HG02623 (cell line): ENCODE data around the gene TERC.

Source experiments
- ATAC-seq: cut with Tn5 transposase; IDR thresholded peaks from one replicate; pipeline ENCODE4 v1.9.1; 2021; ENCODE audit warnings: moderate library complexity; ENCODE audit not compliant: unreplicated experiment

The TERC gene

GRCh38 chr3:169764882-169765612 lies at the start of gene TERC:
Gene TERC, minus strand, starts transcription at chr3:169765060.
- ATAC-seq = peak; percentile 74

DNA sequence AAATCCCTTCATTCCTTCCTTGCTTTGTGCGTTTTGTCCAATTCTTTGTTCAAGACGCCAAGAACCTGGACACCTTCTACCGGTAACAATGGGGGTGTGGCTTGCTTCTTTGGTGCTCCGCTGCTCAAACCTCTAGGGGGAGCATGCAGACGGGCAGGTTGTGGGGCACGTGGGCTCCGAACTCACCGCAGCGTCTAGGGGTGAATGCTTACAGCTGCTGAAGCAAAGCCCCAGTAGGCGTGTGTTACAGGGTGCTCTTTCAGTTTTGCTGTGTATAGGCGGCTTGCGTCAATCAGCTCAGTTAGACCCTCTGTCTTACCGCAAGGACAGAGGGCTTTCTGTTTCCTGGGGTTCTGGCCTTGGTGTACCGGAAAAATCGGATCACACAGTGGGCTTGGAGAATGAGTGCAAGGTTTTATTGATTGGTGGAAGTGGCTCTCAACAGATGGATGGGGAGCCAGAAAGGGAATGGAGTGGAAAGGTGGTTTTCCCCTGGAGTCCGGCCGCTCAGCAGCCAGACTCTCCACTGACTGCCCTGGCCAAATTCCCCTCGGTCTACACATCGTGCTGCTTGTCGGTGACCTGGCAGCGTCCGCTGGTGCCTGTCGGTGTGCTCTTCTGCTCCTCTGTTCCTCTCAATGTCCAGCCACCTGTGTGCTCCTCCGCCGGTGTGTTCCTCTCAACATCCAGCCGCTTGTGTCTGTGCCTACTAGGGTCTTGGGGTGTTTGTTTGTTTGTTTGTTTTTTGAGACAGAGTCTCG lies 49.1 kb upstream of the TERC start:
- peak; percentile 85 for ATAC-seq

DNA sequence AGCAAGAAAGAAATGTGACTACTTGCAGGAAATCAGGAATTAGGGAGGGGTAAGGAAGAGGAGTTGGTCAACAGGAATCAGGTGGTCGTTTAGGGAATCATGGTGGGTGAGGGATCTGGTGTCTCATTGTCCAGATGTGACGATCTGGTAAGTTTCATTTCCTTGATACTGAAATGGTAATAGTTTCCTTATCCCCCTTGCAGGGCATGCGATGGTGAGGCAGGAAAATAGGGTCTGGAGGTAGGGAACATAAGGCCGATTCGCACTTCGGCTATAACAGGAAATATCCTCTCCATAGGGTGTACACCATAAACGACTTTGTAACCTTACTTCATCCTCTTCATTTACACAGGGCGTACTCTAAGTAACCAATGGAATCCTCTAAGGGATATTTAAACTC lies 48.4 kb upstream of the TERC start:
- ATAC-seq = no peak

DNA sequence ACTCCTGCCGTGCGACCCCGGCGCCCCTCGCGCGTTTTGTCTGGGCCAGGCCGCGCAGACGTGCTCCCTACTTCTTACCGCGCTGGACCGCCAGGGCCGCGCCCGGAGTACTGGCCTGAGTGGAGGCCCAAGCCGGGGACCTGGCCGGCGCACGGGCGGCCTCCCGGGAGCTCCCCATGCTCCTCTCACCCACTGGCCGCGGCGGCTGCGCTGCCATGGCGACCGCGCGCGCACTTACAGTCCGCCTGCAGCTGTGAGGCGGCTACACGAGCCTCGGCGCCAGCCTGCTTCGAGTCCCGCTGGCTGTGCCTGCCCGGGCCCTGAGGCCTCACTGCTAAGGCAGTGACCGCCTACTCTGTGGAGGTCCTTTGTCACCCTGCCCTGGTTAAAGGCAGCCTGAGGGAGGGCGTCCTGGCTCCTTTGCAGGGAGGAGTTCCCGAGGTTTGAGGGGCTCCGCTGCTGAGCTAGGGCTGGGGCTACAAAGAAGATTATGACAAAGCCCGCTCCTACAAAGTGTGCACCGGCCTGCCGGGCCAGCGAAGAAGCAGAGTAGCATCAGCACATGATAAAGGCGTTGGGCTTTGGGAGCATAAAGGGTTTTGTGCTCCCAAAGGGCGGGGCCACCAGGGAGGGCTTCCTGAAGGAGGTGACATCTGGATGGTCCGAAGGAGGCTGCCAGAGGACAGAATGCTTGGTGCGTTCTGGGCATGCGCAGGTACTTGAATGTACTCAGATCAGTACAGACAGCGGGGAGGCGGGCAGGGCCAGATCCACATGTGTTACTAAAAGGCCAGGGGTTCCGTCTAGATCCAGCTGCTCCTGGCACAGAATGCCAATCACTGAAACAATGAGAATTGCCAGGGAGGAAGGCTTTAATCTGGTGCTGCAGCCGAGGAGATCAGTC lies 47.7 kb upstream of the TERC start, which contains the start of the genes LRRC34 and LRRIQ4:
LRRC34 (minus strand) TSS at position 573 of the 904 bp plus-strand sequence; CDS start at position 217, 356 bp downstream.
LRRIQ4 (plus strand) TSS at position 539 of the 904 bp plus-strand sequence. CDS start 9,052 bp downstream, outside the sequence.
- peak; percentile 54 for ATAC-seq

DNA sequence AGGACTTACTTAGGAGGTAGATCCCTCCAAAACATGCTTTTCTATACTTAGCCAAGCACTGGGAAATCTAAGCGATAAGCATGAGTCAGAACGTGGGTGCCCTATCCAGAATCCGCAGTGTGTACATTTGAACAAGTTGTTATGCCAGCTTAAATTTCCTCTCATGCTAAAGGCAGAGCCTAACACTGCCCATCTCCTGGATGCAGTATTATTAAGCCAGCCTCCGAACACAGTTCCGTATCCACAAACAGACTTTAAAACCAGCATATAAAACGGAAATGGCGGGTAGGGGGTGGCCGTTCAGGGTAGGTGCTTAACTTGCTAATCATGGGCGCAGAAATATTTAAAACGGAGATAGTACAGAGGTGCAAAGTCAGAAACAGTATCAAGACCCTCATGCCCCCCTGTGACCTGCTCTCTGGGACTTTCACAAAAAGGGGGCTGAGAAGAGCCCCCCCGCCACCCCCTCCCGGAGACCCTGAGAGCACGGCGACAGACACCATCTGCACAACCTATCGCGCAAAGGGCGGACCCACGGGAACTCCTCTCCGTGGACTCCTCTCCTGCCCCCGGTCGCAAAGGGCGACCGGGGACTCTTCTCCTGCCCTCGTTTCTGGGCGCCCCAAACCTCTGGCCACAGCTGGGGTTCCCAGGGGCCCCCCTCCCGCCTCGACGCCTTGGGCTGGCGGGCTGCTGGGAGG lies 46.9 kb upstream of the TERC start:
- ATAC-seq = peak; percentile 1

- no peak for ATAC-seq
Observed at GRCh38 chr3:169809230-169809795, 44.5 kb upstream of the TERC start.

DNA sequence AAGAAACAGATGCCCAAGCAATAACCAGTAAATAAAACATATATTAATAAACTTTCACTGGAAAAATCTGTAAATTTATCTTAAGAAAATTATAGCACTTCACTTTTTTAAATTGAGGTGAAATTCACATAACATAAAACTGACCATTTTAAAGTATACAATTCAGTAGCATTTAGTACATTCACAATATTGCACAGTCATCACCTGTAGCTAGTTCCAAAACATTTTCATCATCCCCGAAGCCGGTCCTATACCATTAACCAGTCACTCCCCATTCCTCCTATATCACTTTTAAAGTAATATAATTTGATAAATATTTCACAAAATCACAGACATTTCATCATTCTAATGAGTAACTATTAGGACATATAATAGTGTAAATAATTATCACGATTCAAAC lies 39.8 kb upstream of the TERC start:
- no peak for ATAC-seq

DNA sequence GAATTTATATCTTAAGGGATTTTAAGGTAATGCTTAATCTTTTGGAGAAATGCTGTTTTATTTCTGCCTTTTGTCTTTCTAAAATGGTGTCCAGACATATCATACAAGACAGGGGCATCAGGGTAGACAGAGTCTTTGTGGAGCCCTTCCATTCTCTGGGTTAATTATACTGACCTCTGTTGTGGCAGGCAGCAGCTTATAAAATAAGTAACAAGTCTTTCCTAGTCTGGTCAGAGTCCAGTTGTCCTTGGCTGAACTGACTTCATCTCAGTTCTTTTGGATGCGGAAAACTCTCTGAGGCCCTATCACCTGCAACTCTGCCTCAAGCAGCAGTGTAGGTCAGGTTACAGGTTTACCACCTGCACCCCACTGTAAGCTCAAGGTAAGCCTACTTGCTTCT lies 27.5 kb upstream of the TERC start:
- ATAC-seq = no peak

GRCh38 chr3:169790687-169791429 lies 26.0 kb upstream of the TERC start:
- ATAC-seq = no peak

GRCh38 chr3:169790219-169790618 lies 25.4 kb upstream of the TERC start:
- ATAC-seq = no peak

DNA sequence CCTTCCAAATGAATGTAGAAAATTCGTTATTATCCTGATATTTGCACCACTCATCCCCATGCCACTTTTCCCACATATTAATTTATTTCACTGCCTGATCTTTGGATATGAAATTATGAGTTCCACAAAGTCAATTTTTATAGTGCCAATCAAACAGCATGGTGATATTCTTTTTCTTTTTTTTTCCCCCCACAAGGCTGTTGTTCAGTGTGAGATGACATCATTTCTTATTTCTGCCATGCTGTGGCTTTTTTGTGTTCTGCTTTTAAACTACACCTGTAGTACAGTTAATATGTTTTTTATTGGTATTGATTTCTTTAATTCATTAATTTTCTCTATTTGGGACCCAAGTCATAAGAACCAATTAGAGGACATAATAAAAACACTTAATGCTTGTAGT lies 22.9 kb upstream of the TERC start:
- ATAC-seq = no peak

DNA sequence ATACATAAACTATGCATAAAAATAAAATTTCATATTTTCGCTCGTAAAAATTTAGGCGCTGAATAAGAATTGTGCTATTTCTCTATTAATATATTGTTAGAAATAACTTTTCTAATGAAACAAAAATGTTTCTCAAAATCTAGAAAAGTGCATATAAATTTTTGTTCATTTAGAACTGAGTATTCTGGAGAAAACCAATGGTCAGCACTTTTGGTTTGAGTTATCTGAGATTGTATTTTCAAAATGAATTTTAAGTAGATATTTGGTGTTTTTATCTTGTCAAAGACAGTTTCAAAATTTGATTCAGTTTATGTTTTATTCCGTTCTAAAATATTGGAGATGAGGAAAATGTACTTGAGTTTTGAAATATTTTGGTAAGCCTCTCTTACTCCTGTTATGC lies 22.3 kb upstream of the TERC start:
- ATAC-seq = no peak

DNA sequence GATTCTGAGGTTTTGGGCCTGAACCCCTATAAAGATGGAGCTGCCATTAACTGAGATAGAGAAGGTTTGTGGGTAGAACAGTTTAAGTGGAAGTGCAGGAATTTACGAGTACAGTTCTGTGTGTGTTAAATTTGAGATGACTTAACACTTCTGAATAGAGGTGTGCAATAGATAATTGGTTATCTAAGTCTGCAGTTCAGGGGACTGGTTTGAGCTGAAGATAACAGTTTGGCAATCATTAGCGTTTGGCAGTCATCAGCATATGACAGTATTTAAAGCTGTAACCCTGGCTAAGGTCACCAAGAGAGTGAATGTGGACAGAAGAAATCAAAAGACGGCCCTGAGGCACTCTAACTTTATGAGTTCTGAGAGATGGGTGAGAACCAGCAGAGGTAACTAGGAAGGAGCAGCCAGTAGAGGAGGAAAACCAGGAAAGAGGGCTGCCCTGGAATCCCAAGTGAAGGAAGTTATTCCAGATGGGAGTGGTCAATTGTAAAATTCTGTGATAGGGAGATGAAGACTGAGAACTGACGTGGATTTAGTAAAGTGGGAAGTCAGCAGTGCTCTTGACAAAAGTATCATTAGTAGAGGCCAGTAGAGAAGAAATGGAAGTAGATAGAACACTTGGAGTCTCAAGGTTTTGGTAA lies 16.5 kb upstream of the TERC start:
- no peak for ATAC-seq

- no peak for ATAC-seq
Observed at GRCh38 chr3:169780742-169781141, 15.9 kb upstream of the TERC start.

DNA sequence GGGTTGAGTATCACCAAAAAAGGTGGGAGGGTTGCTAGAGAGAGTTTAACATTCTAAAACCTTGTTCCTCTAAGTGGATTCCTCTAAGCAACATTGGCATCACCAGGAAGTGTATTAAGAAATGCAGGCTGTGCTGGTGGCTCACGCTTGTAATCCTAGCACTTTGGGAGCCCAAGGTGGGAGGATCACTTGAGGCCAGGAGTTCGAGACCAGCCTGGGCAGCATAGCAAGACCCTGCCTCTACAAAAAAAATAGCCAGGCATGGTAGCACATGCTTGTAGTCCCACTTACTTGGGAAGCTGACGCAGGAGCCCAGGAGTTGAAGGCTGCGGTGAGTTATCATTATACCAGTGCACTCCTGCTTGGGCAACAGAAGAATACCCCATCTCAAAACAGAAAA lies 13.0 kb upstream of the TERC start:
- no peak for ATAC-seq

- no peak for ATAC-seq
Observed at GRCh38 chr3:169774186-169774585, 9.3 kb upstream of the TERC start.

- ATAC-seq = peak; percentile 71
Observed at GRCh38 chr3:169772897-169773816, 8.3 kb upstream of the TERC start, which contains the start of gene MYNN. Gene MYNN, plus strand, starts transcription at chr3:169773396. Its CDS starts 900 bp downstream, at chr3:169774296.
